GOT3 (cell line): ENCODE results near the gene MRPS11.
"Not testable (repeated sequence)": the region's sequence is repeated elsewhere in the genome, so short reads cannot be mapped to it uniquely, and the experiment has no call there.

Experiments used
- DNase-seq: peaks from one replicate; lab custom pipeline; 2025; ENCODE audit warnings: mixed read lengths; lab: John Stamatoyannopoulos, UW

Gene MRPS11

GRCh38 chr15:88490036-88490435, 22.5 kb downstream of the MRPS11 start:
- no peak for DNase-seq

- no peak for DNase-seq
Measured at GRCh38 chr15:88491158-88491557, 23.6 kb downstream of the MRPS11 start.

- no peak for DNase-seq
Measured at GRCh38 chr15:88493844-88494243, 26.3 kb downstream of the MRPS11 start.

GRCh38 chr15:88497109-88497765, 29.7 kb downstream of the MRPS11 start:
- no peak for DNase-seq

- no peak for DNase-seq
Measured at GRCh38 chr15:88498996-88499395, 31.5 kb downstream of the MRPS11 start.

GRCh38 chr15:88504445-88504844, 36.9 kb downstream of the MRPS11 start:
- DNase-seq, result no peak

GRCh38 chr15:88505721-88506120, 38.2 kb downstream of the MRPS11 start:
- DNase-seq, result no peak

- no peak for DNase-seq
Measured at GRCh38 chr15:88506628-88507027, 39.1 kb downstream of the MRPS11 start.

- no peak for DNase-seq
Measured at GRCh38 chr15:88509321-88509720, 41.8 kb downstream of the MRPS11 start.

GRCh38 chr15:88509964-88510363, 42.5 kb downstream of the MRPS11 start:
- DNase-seq, result no peak

- DNase-seq, result no peak
Measured at GRCh38 chr15:88511161-88511560, 43.7 kb downstream of the MRPS11 start.

GRCh38 chr15:88512078-88512477, 44.6 kb downstream of the MRPS11 start:
- DNase-seq, result no peak

- DNase-seq, result no peak
Measured at GRCh38 chr15:88512601-88513000, 45.1 kb downstream of the MRPS11 start.

- DNase-seq, result no peak
Measured at GRCh38 chr15:88513195-88513594, 45.7 kb downstream of the MRPS11 start.

GRCh38 chr15:88518903-88519302, 51.4 kb downstream of the MRPS11 start:
- DNase-seq, result no peak

GRCh38 chr15:88524094-88524493, 56.6 kb downstream of the MRPS11 start:
- not testable (repeated sequence) for DNase-seq

GRCh38 chr15:88525418-88525817, 57.9 kb downstream of the MRPS11 start:
- no peak for DNase-seq

GRCh38 chr15:88526247-88526879, 58.9 kb downstream of the MRPS11 start:
- DNase-seq, result no peak

- no peak for DNase-seq
Measured at GRCh38 chr15:88529021-88529630, 61.6 kb downstream of the MRPS11 start.
